HG02884 (cell line): Measurements from ENCODE around the gene PCDH9.

Source experiments
- ATAC-seq: cut with Tn5 transposase; IDR thresholded peaks from one replicate; pipeline ENCODE4 v1.9.1; 2021; ENCODE audit warnings: mild to moderate bottlenecking, moderate library complexity; ENCODE audit not compliant: unreplicated experiment

PCDH9 gene

DNA sequence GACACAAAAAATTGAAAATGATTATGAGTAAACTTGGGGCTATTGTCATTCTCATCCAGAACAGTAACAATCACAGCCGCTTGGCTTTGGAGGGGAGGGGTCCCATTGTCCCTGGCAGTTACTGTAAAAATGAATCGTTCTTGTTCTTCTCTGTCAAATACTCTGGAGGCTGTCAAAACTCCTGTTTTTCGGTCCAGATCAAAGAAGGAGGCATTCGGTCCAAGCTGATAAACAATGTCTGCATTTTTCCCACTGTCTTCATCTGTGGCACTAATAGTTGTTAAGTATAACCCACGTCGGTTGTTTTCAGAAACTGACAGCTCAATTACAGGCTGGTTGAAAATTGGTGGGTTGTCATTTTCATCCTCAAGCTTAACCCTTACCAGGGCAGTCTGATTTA is 3.4 kb downstream of the PCDH9 start:
- no peak for ATAC-seq

DNA sequence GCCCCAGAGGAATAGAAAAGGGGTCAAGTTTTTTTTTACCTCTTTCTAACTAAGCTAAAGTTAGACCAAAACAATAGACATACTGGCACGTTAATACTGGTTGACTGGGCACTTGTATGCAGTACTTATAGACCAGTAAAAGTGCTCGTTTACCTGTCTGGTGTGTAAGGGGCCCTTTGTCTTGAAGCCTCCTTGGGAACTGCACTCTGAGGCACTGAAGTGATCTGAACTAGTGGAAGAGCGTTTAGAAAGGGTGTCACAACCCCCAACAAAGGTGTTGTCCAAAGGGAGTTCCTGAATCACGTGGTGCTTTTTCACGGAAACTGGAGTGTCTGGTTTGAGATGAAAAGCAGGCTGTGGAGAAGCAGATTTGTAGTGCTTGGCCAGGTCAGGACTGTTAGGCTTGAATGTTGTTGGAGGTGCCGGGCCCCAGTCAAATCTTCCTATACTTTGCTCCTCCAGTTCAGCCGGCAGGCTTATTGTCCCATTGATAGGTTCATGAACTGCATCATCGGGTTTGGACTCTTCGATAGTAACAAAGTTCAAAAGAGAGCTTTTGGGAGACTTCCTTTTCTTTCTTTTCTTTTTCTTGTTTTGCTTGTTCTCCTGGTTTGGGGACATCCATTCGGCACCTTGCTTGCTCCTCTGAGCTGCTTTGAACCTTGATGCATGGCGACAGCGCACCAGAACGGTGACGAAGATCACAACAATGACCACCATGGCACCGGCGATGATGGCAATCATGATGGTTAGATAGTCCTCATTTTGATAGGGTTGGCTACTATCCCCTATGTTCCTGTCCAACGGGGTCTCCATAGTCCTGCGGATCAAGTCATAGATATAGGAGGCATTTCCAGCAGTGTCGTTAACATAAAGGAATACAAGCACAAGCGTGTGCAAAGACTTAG is 4.6 kb downstream of the PCDH9 start:
- ATAC-seq = no peak

DNA sequence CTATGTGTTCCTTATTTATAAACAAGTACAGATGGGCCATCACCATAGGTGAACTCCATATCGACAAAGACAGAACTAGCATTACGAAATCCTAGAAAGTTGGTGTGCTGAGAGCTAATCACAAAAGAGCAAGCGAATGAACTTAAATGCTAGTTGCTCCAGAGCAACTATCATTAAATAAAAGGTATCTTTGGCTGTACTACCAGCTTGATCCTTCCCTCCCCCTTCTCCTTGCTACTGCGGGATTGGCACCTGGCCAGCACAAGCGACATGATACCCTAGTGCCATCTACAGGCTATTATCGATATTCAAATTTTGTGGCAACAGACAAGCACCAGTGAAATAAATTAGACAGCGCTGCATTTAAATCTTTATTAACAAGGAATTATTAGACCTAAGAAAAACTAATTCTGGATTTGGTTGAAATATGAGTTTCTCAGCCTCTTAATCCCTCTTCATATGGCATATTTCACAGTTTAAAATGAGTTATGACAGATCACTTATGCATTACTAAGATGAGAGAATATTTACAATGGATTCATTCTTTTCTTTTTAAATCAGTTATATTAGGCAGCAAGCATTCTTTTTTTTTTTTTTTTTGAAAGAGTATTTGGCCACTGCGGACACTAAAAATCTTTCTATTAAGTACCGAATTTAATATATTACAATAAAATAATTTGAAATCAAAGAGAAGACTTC is 5.8 kb downstream of the PCDH9 start:
- peak; percentile 53 for ATAC-seq

DNA sequence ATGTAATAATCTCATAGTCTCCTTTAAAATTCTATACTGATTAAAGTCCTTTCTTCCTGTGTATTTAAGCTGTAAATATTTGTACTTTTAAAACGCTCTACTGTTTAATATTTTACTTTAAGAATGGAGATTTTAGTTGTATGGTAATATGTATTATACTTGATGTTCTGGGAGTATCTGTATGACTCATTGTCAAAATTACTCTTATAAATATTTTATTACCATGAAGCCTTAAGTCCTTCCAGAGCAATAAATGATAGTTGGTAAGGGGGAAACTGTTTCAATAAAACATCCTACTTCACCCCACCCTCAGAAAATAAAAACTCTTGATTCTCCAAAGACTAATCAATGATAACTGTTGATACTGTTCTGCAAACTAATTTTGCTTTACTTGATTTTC is 6.4 kb downstream of the PCDH9 start:
- no peak for ATAC-seq

DNA sequence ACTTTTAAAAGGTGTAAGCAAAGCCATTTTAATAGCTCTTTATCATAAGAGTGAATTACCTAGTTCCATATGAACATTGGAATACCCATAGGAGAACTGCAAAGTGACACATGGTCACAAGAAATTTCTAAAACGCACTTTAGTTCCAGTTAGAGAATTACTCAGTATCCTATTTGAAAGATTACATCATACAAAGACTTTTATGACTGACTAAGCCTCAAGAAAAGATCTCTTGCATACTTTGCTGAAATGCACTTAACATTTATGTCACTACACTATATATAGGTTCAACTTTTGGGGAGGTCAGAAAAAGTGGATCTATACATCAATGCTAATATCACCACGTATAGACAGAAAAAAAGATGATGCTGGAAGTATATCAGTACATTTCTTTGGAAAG is 7.1 kb downstream of the PCDH9 start:
- ATAC-seq = no peak

DNA sequence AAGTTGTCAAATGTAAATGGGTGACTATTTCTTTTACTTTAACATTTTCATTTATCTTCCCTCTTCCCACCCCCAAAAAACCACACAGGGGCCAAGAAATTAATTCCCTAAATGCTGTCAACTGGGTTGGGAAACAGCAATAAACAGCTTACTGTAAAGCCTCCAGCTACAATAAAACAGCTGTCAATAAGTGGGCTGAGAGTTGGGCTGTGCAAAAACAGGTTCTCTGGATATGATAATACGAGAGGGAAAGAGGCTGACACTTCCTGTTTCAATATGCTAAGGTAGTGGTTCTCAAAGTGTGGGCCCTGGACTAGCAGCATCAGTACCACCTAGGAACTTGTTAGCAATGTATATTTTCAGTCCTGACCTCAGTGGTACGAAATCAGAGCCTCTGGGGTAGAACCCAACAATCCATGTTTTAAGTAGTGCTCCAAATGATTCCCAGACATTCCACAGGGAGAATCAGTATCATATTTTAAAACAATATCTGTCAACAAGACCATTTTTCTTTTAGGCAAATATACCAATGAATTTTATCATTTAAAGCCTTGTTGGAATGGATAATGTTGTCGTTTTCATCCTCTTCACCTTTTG is 8.4 kb downstream of the PCDH9 start:
- no peak for ATAC-seq

DNA sequence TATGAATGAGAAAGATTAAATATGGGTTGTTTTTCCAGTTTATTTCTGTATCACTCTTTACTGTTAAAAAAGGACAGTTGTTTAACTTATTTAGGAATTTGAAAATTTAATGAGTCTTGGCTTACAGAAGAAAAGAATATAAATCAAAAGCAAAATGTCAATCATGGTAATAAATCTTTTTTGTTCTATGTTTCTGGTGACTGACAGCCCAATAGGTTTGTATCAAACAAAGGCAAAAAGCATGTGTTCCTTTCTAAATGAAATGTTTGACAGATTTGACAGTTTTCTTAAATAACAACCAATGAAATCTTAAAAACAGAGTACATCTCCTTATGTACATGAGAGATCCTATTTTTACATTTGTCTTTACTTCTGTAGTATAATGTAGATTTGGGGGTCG is 11.0 kb downstream of the PCDH9 start:
- no peak for ATAC-seq

DNA sequence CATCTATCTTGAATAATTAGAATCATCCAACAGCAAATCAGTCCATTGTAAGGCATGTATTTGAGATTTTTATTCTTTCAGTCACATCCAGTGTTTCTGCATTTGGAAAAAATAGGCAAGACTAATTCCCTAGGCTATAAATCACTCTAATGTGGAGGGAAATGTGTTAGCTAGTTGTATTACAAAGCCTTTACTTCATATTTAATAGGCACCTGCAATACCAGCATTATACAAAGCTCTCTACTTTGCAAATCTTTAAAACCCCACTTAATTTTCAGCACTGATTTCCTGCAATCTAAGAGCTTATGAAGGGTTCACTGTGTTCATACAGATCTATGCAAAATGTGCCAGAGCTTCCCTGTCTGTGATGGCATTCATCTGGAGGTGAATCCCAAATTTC is 12.3 kb downstream of the PCDH9 start:
- no peak for ATAC-seq

DNA sequence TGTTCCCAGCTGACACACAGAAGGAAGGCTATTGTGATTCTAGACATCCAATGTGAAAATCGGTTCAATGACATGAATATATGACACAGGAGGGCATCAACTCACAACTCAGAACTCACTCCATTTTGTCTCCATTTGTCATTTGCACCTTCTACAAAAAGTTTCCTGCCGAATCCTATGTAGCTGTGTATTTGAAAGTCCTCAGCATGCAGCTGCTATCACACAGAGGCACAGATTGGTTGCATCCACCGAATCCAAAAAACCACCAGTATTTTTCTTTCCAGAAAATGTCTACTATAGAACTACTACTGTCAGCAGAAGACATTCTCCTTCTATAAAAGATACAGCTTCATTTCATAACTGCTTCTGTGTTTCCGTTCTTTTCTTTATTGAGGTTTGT is 13.3 kb downstream of the PCDH9 start:
- no peak for ATAC-seq

DNA sequence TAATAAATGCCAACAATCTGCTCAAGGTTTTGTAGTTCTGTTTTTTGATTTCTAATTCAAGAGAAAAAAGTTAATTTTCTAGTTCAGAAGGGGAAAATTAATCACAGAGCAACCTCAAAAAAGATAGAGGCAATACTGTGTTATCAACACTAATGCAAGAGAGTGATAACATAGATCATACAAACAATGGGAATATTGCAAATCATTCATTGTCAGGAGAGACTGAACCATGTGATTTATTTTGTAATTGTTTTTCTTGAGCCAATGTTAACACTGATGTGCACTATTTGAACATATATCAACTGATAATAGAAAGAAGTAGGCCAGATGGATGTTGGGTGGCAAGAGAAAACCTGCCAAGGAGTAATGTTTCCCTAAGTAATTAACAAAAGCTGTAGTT is 19.9 kb downstream of the PCDH9 start:
- ATAC-seq = no peak

DNA sequence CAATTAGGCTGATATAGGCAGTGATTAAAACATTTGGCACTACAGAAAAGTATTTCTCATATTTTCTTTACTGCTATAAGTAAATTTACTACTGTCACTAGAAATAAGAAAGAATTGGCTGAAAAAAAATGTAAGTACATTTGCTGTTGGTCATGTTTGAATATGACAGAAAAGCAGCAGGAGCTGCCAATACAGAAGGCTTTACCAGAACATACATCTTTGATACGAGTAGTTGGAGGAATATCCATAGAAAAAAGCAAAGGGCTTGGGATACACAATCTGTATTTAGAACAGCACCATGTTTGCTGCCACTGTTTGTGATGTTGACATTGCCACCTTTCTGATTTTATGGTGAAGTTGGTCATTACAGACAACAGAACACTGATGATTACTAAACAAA is 21.6 kb downstream of the PCDH9 start:
- no peak for ATAC-seq

DNA sequence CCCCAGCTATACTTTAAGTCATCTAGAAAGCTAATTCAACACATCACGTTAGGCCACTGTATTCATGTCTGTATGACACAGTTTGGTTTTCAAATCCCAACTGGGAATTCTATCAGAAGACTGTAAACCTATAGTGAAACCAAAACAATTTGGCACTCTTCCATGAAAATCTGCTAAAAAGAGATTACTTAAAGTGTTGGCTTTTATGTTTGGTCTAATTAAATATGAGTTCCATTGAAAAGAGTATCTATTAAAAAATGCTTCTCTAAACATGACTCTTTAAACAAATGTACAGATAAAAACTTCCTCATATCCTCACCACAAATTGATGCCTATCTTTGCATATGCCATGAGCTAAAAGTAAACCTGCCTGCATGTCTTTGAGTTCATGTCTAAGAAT is 25.4 kb downstream of the PCDH9 start:
- no peak for ATAC-seq

DNA sequence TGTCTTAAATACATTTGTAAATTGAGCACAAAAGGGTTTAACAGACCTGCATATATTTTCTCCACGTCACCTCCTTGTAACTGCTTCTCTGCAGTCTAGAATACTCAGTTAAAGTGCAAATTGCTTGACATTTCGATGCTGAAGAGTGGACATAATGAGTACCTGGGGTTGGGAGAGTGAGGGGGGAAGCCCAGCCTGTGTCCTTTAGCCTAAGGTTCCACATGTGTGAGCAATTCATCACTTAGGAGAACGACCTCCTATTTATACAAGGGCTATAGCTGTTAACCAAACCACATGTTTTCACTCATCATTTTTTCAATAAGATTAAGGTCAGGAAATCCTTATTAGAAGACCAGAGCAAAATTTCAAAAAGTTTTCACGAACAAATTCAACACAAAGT is 29.5 kb downstream of the PCDH9 start:
- ATAC-seq = no peak

DNA sequence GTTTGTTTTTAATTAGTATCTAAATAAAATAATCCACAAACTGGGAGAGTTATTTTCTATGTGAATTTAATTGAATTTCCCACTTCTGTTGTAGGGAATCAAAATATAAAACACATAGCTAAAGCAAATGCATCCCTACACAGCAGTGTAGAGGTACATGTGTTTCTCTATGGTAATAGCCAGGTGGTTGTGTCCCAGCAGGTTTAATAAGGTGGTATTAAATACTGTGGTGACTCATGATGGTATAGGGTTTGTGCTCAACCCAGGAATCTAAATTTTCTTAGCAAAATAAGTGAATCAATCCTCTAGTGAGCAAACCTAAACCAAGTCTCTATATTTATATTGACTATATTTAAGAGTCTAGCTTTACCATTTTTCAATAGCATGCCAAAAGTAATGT is 30.0 kb downstream of the PCDH9 start:
- ATAC-seq = no peak

DNA sequence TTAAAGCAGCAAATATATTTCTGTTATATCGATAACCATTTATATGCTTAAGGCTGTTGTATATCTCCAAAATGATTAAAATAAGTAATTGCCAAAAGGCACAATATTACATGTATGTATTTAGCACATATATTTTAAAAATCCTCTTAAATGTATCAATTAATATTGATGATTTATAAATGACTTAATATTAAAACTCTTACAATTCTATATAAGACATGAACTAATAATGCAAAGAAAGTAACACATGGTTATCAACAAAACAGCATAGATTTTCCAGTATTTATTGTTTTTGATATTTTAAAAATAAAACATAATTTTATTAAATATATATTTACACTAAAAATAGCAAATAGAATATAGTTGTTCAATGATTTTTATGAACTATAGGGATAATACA is 32.4 kb downstream of the PCDH9 start:
- no peak for ATAC-seq

DNA sequence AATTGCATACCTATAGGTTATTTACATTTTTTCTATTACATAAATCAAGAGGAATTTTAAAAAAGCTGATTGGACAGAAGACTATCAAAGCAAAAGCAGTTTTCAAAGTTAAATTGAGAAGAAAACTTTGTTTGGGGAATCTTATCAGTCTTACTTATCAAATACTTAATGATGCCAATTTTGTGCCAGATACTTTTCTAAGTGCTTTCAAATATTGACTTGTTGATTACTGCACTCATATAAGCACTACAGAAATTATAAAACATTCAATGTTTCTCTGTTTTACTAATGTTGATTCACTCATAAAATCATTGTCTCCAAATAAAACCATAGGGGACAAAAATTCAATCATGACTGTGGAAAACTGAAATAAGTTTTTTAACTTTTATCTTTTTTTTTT is 36.2 kb downstream of the PCDH9 start:
- ATAC-seq = no peak

DNA sequence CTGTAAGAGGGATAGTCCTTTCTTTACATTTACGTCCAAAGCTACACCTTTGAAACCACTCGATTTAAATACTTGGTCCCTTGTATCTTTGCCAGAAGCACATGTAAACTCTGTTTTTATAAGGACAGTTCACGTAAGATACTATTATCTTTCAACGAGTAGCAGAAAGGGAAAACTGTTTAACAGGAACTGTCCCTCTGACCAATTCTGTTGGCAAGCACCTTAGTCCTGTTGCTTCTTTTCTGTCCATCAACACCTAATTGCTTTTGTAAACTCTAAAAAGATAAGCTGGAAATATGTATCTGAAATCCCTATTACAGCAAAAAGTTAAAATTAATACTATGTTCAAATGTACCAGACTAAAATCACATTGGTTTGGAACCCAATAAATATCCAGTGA is 37.4 kb downstream of the PCDH9 start:
- ATAC-seq = no peak

DNA sequence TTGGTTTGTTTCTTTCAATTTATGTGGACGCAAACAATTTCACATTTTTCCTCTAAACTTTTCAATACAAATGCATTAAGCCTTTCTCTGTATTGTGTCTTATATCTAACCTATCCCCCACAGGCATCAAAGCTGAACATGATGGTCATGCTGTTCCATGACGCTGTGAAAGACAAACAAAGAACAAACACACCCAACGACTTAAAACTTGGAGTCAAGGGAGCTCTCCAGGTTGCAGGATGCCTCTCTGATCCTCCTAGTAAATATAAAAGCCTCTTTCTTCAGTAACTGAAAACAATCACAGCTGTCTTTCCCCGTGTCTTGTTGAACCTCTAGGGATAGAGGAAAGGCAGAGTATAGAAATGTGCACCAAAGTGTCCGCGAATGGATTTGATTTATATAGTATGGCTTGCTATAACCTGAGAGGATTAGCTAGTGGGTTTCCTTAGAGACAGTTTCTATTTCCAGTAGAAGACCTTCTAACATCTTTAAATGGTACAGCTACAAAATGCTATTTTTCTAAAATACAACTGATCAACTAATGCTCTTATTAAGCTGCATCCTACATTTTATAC is 43.1 kb downstream of the PCDH9 start:
- ATAC-seq = no peak

DNA sequence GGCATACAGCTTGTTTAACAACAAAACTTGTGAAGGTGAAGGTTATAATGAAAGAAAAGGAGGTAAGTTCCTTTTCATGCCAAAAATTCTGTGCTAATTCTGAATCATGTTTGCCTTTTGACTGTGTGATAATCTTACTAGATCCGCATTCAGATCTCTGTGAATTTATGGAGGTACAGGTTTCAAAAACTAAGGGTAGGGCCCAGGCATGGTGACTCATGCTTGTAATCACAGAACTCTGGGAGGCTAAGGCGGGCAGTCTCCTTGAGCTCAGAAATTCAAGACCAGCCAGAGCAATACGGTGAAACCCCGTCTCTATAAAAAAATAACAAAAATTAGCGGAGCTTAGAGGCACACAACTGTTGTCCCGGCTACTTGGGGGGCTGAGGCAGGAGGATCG is 45.9 kb downstream of the PCDH9 start:
- ATAC-seq = no peak

DNA sequence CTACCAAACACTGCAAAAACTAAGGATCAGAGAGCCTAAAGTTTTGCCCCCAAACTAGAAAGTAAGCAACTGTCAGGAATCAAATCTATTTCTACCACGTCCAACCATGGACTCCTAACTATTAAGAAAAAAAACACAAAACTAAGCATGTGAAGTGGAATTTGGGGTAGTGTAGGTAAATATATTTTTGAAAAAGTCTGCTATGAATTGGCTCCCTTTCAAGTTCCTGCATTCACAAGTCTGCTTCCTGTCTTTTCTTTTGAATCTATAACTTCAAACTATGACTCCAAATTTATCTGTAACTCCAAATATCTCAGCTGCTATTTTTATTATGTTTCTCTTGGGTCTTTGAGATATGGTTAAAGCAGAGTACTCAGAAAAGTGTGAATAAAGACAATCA is 47.0 kb downstream of the PCDH9 start:
- ATAC-seq = no peak

DNA sequence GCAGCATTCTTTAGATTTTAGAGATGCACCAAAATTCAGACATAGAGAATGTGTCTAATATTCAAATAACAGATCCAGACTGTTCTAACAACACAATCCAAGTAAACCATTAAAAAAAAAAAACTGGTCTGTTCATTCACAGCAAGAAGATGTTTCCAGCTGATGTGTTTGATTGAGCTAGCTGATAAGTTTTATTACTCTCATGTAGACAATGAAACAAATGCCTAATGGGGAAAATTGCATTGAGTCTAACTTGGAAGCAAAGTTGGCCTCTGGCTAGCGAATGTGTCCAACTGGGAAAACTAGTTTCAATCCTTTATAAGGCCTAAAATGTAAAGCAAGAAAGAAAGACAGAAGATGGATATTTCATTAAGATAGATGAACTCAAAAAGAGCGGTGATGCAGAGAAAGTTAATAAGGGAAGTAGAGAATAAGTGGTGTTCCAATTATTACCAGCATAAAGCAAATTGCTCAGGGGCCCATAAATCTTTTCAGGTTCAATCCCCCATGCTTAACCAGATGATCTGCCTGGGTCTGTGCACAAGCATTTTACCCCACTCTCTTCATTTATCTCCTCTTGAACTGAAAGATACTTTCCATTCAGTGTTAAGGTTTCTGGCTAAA is 54.2 kb downstream of the PCDH9 start:
- ATAC-seq = no peak
